Activated CD8-positive, alpha-beta memory T cell treated with anti-CD3 and anti-CD28 coated beads for 48 hours (primary cell): ENCODE data around the gene UQCRC2.
"Not testable (repeated sequence)": the region's sequence is repeated elsewhere in the genome, so short reads cannot be mapped to it uniquely, and the experiment has no call there.

ENCODE experiments used
- DNase-seq, 3 experiments: peaks; one replicate each; pipeline ENCODE4 v3.0.0-alpha.2; 2020; ENCODE audit warnings: low read depth in 2 of 3, low spot score in 2 of 3

Gene UQCRC2

GRCh38 chr16:22008215-22009059 is 55.3 kb downstream of the UQCRC2 start:
- no peak for DNase-seq

- DNase-seq, result no peak
Observed at GRCh38 chr16:22010902-22011301, 57.7 kb downstream of the UQCRC2 start.

- no peak for DNase-seq
Observed at GRCh38 chr16:22012241-22012640, 59.1 kb downstream of the UQCRC2 start.

GRCh38 chr16:22013486-22013885 is 60.3 kb downstream of the UQCRC2 start:
- DNase-seq, result no peak

GRCh38 chr16:22014271-22014873 is 61.2 kb downstream of the UQCRC2 start:
- DNase-seq, result no peak

GRCh38 chr16:22016927-22017326 is 63.8 kb downstream of the UQCRC2 start:
- DNase-seq, result no peak

GRCh38 chr16:22018559-22018958 is 65.4 kb downstream of the UQCRC2 start:
- no peak for DNase-seq

- DNase-seq, result no peak
Observed at GRCh38 chr16:22022151-22022550, 69.0 kb downstream of the UQCRC2 start.

- no peak for DNase-seq
Observed at GRCh38 chr16:22023505-22023904, 70.3 kb downstream of the UQCRC2 start.

- not testable (repeated sequence) for DNase-seq
Observed at GRCh38 chr16:22024785-22025184, 71.6 kb downstream of the UQCRC2 start.

GRCh38 chr16:22027633-22028032 is 74.5 kb downstream of the UQCRC2 start:
- no peak for DNase-seq

- DNase-seq, result no peak
Observed at GRCh38 chr16:22029632-22030031, 76.5 kb downstream of the UQCRC2 start.

- no peak for DNase-seq
Observed at GRCh38 chr16:22030087-22030812, 77.1 kb downstream of the UQCRC2 start.

- DNase-seq, result no peak
Observed at GRCh38 chr16:22031483-22032083, 78.4 kb downstream of the UQCRC2 start.
